NCI-H748 treated with DMSO at 0.1 percent for 48 hours (cell line): ENCODE data around the gene NUCKS1.

Experiments used
- DNase-seq: peaks from one replicate; lab custom pipeline; 2025; lab: John Stamatoyannopoulos, UW

Gene NUCKS1

DNA sequence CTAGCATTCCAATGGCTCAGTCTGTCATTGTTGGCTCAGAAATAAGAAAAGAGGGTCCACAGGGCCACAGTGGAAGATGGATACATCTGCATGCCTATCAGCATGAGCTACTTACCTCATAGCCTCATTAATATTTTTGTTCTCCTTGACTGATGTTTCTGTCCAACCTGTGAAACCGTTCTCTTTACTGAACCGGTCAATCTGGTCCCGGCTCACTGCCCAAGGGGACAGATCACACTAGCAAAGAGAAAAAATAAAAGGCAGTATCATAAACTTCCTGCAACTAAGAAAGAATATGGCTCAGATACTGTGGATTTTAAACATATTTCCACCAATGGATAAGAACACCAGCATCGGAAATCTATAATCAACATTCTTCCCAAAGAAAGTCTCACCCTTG is 20.6 kb upstream of the NUCKS1 start:
- DNase-seq, result no peak

DNA sequence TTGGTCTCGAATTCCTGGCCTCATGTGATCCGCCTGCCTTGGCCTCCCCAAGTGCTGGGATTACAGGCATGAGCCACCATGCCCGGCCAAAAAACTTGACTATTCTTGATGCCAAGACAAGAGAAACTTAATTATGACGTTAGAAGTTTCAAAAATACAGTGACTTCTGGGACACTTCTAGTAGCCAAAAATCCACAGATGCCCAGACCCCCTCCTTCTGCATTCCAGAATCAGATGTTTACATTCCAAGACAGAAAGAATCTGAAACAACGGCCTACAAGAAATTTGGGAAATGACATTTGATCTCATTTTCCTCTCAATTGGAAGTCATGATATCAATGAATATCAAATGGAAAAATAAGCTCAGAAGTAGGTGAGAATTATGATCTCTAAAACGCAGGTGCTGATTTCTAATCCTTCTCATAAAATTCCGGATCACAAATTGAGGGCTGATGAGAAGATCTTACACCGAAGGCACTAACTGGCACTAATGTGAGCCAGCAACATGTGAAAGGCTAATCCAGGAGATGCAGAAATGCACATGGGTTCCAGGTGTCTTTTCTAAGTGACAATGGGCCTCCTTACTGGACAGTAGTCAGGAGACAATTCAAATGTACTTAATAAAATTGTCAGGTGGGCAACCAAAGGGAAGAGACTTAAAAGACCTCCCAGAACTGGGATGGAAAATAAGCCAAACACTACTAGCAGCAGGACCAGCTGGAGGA is 19.8 kb upstream of the NUCKS1 start:
- DNase-seq, result no peak

DNA sequence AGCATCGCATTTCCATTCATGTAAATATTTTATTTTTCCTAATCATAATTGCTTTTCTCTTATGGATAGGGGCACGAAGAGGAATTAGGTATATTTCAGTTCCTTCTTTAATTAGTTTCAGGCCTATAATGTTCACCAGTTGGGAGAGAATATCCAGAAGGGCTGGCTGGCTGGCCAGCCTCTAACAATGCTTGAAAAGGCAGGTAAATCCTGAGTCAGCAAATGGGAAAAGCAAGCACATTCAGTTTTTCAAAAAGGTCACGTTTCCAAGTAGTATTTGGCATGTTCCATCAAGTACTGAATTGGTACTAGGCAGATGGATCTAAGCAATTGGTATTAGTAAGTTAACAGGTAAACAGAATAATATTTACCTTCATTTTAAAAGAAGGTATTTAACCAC is 17.3 kb upstream of the NUCKS1 start:
- DNase-seq, result no peak

DNA sequence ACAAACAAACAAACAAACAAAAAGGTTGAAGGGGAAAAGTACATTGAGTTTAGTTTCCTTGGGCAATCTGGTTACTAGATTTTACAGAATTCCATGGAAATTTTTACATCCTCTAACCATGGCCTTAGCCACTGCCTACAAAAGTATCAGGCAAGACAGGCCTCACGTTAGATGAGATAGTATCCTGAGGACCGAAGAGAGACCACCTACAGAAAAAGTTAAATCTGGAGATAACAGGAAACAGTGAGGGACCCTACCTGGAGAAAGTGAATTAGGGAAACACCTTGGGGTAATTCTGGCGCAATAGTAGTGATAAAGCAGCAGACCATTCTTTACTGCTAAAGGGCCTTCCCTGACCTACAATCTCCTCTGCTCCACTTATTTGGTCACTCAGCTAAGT is 16.6 kb upstream of the NUCKS1 start:
- DNase-seq, result no peak

DNA sequence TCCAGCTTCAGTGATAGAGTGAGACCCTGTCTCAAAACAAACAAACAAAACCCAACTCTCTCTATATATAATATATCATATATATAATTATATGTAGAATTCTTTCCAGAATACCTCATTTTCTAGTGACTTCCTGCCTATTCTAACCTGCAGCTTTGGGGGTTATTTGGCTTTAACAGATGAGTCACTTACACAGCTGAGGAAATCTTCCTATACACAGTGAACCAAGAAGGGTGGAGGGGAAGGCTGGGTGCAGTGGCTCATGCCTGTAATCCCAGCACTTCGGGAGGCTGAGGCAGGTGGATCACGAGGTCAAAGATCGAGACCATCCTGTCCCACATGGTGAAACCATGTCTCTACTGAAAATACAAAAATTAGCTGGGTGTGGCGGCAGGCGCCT is 16.1 kb upstream of the NUCKS1 start:
- DNase-seq, result no peak

DNA sequence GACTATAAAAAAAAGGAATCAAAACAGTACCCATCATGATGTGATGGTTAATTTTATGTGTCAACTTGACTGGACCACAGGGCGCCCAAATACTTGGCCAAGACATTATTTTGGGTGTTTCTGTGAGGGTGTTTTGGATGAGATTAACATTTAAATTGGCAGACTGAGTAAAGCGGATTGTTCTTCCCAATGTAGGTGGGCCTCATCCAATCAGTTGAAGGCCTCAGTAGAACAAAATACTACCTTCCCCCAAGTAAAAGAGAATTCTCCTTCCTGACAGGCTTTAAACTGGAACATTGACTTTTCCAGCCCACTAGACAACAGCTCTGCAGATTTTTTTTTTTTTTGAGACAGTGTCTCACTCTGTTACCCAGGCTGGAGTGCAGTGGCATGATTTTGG is 14.6 kb upstream of the NUCKS1 start:
- no peak for DNase-seq

DNA sequence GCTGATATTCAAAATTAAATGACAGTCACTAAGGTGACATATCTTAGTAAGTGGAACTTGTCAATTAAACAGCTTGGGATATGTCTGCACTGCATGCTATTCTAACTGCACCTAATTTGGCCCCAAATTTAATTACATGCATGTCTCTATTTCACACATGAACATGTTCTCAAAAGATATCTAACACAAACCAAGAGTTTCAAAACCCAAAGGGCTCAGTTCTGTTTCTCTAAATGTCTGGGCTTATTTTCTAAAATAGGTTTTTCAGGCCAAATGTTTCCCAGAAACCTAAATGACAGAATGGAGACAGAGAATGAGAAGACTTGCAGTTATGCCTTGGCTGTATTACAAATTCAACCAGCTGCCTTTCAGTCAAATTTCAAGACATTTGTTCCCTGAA is 14.0 kb upstream of the NUCKS1 start:
- DNase-seq, result no peak

DNA sequence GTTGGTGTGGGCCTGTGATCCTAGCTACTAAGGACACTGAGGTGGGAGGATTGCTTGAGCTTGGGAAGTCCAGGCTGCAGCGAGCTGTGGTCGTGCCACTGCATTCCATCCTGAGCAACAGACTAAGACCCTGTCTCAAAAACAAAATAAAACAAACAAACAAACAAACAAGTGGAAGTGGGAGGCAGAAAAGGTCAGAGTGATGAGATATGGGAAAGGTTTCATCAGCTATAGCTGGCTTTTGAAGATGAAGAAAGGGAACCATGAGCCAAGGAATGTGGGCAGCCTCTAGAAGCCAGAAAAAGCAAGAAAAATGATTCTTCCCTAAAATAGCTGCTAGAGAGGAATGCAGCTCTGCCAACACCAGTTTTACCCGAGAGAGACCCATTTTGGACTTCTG is 10.6 kb upstream of the NUCKS1 start:
- no peak for DNase-seq

DNA sequence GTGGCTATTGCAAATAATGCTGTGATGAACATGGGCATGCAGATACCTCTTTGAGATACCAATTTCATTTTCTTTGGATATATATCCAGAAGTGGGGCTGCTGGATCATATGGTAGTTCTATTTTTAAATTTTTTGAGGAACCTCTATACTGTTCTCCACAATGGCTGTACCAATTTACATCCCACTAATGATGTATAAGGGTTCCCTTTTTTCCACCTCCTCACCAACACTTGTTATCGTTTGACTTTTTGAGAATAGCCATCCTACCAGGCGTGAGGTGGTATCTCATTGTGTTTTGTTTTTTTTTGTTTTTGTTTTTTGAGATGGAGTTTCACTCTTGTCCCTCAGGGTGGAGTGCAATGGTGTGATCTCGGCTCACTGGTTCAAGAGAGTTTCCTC is 6.6 kb upstream of the NUCKS1 start:
- no peak for DNase-seq

DNA sequence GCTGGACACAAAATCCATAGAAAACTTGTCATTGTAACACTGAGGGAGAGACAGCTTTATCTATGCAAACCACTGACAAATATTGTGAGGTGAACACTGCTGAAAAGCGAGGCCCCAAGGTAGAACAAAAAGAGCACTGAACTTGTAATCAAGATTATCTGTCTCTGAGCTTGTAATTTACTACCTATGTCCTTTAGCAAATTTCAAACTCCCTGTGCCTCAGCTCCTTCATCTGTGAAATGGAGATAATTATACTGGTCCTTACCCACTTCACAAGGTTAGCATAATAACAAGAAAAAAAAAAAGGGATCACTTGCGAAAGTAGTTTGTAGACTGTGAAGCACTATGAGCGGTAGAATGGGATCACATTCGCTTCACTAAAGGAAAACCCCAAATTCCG is 4.9 kb upstream of the NUCKS1 start:
- DNase-seq, result no peak

DNA sequence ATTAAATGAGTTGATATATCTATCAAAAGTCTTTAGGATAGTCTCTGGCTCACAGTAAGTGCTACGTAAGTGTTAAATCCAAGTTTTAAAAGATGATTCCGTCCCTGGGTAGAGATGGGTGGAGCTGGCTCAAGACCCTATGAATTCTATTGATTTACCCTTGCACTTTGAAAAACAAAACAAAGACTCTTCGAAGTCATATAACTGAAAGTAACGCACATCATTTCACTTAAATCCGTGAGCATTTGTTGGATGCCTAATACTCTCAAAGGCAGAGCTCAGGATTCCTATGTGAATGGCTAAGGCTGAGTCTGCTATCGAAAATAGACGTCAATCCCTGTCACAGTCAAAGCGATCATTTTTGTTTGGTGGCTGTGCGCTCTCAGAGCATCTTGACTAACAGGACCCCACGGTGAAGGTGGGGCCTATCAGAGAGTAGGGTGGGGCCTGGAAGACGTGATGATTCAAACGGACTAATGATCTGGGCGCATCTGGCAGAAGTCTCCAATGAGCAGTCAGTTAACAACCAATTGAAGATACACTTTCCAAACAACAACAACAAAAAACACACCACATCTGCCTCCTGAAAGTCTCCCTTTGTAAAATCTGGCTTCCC is 1.2 kb upstream of the NUCKS1 start:
- DNase-seq, result no peak

DNA sequence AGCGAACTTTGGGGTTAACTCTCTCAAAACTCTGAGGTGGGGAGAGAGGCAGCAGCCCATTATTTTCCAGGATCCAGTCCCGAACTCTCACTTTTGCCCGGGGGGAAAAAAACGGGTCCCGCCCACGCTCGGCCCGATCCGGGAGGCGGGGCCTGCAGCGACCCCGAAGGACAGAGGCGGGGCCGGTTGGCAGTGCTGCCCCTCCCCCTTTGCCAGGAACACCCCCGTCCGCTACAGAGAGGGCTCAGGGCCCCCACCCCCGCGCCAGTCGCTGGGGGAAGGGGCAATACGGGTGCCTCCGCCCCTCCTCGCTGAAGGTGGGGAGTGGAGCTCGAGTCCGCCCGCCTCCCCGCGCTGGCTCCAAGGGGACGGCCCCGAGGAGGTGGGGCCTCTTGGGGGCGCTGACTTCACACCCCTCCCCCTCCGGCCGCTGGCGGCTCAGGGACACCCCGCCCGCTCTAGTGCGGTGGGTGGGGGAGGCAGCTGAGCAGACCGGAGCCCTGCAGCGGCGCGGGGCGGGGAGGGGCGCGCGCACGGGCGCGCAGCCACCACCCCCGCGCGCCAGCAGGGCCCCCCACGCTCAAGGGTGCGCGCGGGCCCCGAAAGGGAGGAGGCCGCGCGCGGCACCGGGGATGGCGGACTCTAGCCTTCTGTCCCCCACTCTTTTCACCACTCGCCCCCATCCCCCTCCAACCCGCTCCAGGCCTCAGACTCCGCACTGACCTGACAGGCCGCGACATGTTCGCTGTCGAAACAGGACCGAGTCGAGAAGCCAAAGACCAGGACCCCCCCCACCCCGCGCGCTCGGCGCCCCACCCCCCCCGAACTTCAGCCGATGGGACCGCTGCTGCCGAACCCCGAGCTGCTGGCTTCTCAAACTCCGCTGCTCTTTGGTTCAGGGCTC is 496 bp downstream of the NUCKS1 start:
- peak; percentile 75 for DNase-seq

DNA sequence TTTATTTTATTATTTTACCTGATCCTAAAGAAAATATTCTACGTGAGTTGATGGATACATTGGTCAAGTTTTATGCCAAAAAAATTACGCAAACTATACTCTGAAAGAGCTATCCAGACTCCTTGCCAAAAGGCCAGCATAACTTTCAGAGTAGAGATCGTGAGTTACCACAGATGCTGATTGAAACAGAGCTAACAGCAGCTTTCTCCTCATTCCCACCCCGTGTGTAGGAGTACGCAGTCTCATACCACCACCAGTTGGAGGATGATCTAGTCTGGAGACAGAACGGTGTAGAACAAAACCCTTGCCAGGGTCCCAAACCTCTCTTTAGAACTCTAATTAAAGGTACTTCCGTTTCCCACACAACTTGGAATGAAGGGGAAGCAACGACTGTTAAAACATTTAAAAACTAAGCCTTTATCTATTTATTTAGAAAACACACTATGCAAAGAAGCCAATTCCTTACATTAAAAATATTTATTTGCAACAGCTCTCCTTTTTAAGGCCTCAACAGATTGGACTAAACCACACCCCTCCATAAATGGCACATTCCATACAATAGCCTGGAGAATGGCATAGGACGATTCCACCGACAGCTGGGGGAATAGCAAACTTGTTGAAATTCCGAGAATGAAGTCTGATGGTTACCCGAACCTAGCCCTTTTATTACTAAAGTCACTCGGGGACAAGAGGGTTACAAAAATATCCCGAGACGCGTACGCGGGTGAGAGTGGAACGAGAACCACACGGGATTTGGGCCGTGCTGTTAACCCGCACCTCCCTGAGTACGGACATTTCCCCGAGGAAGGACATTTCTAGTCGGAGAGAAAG is 1.4 kb downstream of the NUCKS1 start:
- DNase-seq, result no peak

DNA sequence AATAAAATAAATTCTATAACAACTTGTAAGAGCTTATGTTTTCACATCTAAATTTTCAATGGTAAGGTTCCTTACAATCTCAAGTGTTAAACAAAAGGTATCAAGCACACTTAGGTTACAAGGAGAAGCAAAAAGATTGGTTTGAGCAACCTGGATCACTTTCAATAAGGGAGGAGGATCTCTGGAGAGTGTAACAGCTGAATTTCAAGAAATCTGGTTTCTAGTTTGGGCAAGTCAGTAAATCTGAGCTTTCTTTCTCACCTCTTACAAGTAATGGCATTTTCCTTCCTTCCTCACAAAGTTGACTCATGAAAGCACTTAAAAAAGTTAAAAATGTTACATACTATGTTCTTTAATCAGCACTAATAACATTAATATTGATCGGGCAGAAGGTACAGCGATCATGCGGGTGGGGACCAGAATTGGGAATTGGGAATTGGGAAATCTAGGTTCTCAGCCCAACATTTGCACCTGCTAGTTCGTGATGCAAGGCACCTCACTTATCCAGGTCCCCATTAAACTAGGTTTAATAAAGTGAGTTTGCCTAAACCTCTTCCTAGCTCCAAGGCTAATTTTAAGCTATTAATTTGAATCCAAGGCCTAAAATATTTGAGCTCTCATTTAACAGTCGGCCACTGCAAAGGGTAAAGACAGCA is 3.1 kb downstream of the NUCKS1 start:
- no peak for DNase-seq

DNA sequence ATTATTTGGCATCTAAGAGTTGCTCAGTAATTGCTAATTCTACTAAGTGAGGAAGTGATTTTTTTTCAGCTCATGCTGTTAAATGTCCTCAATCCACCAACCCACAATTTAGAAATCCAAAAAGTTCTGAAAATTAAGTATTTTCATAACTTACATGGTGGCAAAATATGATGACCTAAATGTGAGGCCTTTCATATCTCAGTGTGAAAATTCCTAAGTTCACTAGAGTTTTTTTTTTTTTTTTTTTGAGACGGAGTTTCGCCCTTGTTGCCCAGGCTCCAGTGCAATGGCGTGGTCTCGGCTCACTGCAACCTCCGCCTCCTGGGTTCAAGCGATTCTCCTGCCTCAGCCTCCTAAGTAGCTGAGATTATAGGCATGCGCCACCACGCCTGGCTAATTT is 5.6 kb downstream of the NUCKS1 start:
- no peak for DNase-seq

DNA sequence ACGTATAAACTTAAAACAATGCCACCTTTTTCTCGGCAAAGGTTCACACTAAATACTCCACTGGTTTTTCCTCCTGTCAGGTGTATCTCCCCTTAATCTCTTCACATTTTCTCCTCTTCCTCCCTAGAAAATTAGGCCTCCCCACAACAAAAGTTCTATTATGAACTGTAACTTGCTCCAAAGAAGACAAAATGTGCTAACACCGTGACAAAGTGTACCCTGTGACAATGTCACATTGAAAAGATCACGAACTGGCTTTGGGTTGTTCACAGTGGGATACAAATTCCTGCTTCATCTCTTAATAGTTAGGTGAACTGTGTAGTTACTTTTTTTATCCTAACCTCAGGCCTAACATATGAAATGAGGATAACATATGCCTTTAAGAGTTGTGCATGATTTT is 6.0 kb downstream of the NUCKS1 start:
- DNase-seq, result no peak

DNA sequence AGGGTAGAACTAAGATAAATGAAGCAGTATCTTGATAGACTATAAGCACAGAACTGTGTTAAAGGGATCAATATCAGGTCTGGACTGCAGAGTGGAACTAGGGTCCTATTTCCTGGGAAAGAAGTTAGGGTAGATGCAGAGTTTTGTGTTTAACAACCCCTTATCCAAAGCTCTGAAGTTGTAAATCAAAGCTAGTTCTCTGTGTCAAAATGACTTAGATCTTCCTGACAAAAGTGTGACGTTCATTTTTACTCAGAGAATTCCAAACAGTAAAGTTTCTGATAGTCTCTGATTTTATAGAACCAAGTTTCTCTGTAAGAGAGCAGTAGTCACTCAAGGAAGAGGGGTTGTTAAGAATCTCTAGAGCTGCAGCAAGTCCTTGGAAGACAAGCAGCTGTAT is 8.3 kb downstream of the NUCKS1 start:
- DNase-seq, result no peak

DNA sequence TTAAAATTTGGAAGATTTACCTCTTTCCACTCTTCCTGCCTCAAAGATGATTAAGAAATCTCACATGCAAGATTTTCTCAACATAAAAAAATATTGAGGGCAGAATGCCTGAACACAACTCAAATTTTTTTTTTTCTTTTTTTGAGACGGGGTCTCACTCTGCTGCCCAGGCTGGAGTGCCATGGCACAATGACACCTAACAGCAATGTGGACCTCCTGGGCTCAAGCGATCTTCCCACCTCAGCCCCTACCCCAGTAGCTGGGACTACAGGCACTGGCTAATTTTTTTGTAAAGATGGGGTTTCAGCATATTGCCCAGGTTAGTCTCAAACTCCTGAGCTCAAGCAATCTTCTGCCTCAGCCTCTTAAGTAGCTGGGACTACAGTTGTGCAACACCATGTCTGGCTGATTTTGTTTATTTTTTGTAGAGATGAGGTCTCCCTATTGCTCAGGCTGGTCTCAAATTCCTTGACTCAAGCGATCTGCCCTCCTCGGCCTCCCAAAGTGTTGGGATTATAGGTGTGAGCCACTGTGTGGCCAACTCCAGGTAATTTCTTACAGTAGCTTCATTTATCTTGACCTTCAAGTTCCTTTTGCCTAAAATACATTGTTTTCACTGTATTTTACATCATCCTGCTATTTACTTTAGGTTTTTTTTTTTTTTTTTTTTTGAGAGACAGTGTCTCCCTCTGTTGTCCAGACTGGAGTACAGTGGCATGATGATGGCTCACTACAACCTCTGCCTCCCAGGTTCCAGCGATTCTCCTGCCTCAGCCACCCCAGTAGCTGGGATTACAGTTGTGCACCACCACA is 10.4 kb downstream of the NUCKS1 start:
- DNase-seq, result no peak

DNA sequence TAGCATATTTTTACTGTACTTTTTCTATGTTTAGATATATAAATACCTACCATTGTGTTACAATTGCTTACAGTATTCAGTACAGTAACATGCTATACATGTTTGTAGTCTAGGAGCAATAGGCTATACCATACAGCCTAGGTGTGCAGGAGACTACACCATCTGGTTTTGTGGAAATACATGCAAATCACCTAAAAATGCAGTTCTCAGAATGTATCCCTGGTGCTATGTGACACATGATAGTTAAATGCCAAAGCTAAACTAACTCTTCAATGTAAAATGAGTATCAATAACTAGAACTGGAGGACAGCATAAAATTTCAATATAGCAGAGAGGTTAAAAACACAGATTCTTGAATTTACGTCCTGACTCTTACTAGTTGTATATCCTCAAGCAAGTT is 14.8 kb downstream of the NUCKS1 start:
- no peak for DNase-seq

DNA sequence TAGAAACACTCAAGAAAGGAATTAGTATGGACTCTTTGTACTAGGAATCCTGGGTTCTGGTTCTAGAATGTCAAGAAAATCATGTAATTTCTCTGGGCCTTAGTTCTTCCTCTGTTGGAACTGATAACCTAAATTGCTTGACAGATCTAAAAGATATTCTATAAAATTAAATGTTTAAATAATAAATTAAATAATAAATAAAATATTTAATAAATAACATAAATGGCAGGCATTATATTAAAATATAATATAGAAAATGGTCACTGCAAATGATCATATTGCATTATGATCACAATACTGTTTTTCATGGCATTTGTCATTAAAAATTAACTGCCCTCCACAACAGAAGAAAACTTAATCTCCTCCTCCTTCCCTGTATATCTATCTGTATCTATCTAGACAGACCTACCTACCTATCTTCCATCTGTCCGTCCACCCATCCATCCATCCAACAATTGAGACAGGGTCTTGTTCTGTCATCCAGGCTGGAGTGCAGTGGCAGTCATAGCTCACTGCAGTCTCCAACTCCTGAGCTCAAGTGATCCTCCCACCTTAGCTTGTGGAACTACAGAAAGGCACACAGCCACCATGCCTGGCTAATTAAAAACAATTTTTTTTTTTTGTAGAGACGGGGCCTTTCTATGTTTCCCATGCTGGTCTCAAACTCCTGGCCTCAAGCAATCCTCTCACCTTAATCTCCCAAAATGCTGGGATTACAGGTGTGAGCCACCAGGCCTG is 16.4 kb downstream of the NUCKS1 start:
- no peak for DNase-seq
